ENCODE data around the gene WEE1. TPM values are rescaled to one million over a fixed set of nuclear protein-coding genes. Genes with fewer than 3 reads are reported as not detected.

WEE1 gene
- total and polyA plus RNA-seq, 2 experiments from 2014 or later, result 79.2 to 101 TPM

- Histone ChIP-seq H3K36me3 (replicated peaks; ENCODE audit: insufficient read depth, low read depth) (no peaks in the 10 kb centered on the region), H3K4me3 (no peak overlapping the region), H3K9me3 (ENCODE audit: low read depth) (no peaks in the 10 kb centered on the region), H3K4me1 (ENCODE audit: insufficient read depth) (peaks cover 6% of the 10 kb centered on the region), H3K9me2 (replicated peaks; ENCODE audit: insufficient read depth) (no peaks in the 10 kb centered on the region), H3K27ac (no peak overlapping the region), H4K20me1 (ENCODE audit: insufficient read depth, poor library complexity, severe bottlenecking) (no peaks in the 10 kb centered on the region), H3K27me3 (no peaks in the 10 kb centered on the region), H2AFZ (no peak overlapping the region), H3K4me2 (no peak overlapping the region), H3K79me2 (no peaks in the 10 kb centered on the region)
- 94% methylated on average over 6 of the region's 6 CpGs for WGBS (ENCODE audit: low lambda C conversion rate, missing lambda C conversion rate)
- no peak for DNase-seq (ENCODE audit: low spot score)
- TF ChIP-seq EZH2 (IDR thresholded peaks at IDR 0.05; ENCODE audit: borderline replicate concordance) (no peak), CTCF (IDR thresholded peaks at IDR 0.05; ENCODE audit: poor library complexity) (no peak), EZH2phosphoT487 (IDR thresholded peaks at IDR 0.05; ENCODE audit: low read depth, severe bottlenecking, unreplicated experiment) (no peak)
Measured at GRCh38 chr11:9604134-9604533, 30.7 kb downstream of the WEE1 start.

- WGBS (ENCODE audit: low lambda C conversion rate, missing lambda C conversion rate), result 98% methylated on average over 5 of the region's 5 CpGs
Measured at GRCh38 chr11:9605742-9606141, 32.3 kb downstream of the WEE1 start.

GRCh38 chr11:9606809-9607510 is 33.5 kb downstream of the WEE1 start:
- Histone ChIP-seq H3K4me2 (no peak overlapping the region), H3K4me1 (ENCODE audit: insufficient read depth) (no peaks in the 10 kb centered on the region), H3K4me3 (no peak overlapping the region), H3K9me2 (replicated peaks; ENCODE audit: insufficient read depth) (no peaks in the 10 kb centered on the region), H4K20me1 (ENCODE audit: insufficient read depth, poor library complexity, severe bottlenecking) (no peaks in the 10 kb centered on the region), H3K27me3 (no peaks in the 10 kb centered on the region), H3K36me3 (replicated peaks; ENCODE audit: insufficient read depth, low read depth) (no peaks in the 10 kb centered on the region), H3K79me2 (no peaks in the 10 kb centered on the region), H2AFZ (no peak overlapping the region), H3K27ac (peak overlapping the region; percentile 3), H3K9me3 (ENCODE audit: low read depth) (no peaks in the 10 kb centered on the region)
- DNase-seq (ENCODE audit: low spot score), result peak; percentile 44
- peak; percentile 23 for TF ChIP-seq CTCF (IDR thresholded peaks at IDR 0.05; ENCODE audit: poor library complexity)
- TF ChIP-seq EZH2 (IDR thresholded peaks at IDR 0.05; ENCODE audit: borderline replicate concordance), result no peak
- no peak for TF ChIP-seq EZH2phosphoT487 (IDR thresholded peaks at IDR 0.05; ENCODE audit: low read depth, severe bottlenecking, unreplicated experiment)
- 68% methylated on average over 9 of the region's 9 CpGs for WGBS (ENCODE audit: low lambda C conversion rate, missing lambda C conversion rate)

More at GRCh38 chr11:9605742-9606141, 32.3 kb downstream of the WEE1 start:
- no peaks in the 10 kb centered on the region for H3K9me3 ChIP-seq (ENCODE audit: low read depth)
- no peaks in the 10 kb centered on the region for H3K27me3 ChIP-seq
- H3K36me3 ChIP-seq (replicated peaks; ENCODE audit: insufficient read depth, low read depth), result no peaks in the 10 kb centered on the region
- TF ChIP-seq EZH2 (IDR thresholded peaks at IDR 0.05; ENCODE audit: borderline replicate concordance) (no peak), EZH2phosphoT487 (IDR thresholded peaks at IDR 0.05; ENCODE audit: low read depth, severe bottlenecking, unreplicated experiment) (no peak), CTCF (IDR thresholded peaks at IDR 0.05; ENCODE audit: poor library complexity) (no peak)
- H2AFZ ChIP-seq, result no peak overlapping the region
- no peak for DNase-seq (ENCODE audit: low spot score)
- no peaks in the 10 kb centered on the region for H3K9me2 ChIP-seq (replicated peaks; ENCODE audit: insufficient read depth)
- H3K4me3 ChIP-seq, result no peak overlapping the region
- no peaks in the 10 kb centered on the region for H4K20me1 ChIP-seq (ENCODE audit: insufficient read depth, poor library complexity, severe bottlenecking)
- no peak overlapping the region for H3K4me2 ChIP-seq
- H3K4me1 ChIP-seq (ENCODE audit: insufficient read depth), result peaks cover 6% of the 10 kb centered on the region
- H3K79me2 ChIP-seq, result no peaks in the 10 kb centered on the region
- H3K27ac ChIP-seq, result no peak overlapping the region

Data from hepatocyte (in vitro differentiated cells).